GM12873 (cell line): ENCODE data around the gene ARMC2.

Source experiments
- TF ChIP-seq, protein P1 (sequence below): IDR thresholded peaks from 2 replicates; pipeline ENCODE4 v1.5.1; 2012; ENCODE audit warnings: low read depth, mild to moderate bottlenecking, moderate library complexity, low read length, control low read depth; ENCODE audit not compliant: insufficient read depth; ENCODE audit errors: missing control alignments

Gene ARMC2

DNA sequence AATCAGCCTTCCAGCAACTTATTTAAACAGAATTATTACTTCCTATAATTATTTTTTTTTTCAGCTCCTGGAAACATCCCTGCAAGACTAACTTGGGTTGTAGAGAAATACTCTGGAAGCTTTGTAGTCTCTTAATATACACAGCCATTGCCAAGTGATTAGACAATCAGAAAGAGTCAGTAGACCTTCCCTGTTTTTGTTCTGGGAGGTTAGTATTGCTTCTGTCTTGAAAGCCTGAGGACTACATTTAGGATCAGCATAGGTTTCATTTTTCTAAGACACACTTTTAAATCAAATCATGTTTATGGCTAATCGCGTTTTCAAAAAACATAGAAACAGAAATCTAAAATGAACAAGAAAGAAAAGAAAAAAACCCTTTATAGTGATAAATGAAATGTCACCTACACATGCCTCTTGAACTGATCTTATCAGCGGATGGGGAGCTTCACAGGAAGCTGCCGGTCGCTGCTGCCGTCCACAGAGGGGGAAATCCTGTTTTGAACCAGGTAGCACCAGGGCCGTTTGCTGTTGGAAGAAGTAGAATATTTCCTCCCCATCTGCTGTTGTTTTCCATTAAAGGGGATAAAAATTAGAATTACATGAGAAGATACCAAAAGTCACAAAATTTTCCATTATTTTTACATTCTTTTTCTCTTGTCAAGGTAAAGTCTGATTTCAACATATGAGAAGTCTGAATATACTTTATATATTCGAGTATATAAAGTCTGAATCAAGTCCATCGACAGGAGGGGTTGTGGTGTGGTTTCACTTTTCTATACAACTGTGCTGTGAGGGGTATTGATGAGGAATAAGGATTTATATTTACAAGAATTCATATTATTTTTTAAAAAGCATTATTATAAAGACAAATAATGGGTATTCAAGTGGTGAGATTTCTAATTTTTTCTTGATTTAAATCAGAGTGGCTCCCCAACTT lies 94.6 kb downstream of the ARMC2 start:
- TF ChIP-seq, protein P1, sequence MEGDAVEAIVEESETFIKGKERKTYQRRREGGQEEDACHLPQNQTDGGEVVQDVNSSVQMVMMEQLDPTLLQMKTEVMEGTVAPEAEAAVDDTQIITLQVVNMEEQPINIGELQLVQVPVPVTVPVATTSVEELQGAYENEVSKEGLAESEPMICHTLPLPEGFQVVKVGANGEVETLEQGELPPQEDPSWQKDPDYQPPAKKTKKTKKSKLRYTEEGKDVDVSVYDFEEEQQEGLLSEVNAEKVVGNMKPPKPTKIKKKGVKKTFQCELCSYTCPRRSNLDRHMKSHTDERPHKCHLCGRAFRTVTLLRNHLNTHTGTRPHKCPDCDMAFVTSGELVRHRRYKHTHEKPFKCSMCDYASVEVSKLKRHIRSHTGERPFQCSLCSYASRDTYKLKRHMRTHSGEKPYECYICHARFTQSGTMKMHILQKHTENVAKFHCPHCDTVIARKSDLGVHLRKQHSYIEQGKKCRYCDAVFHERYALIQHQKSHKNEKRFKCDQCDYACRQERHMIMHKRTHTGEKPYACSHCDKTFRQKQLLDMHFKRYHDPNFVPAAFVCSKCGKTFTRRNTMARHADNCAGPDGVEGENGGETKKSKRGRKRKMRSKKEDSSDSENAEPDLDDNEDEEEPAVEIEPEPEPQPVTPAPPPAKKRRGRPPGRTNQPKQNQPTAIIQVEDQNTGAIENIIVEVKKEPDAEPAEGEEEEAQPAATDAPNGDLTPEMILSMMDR, result no peak

DNA sequence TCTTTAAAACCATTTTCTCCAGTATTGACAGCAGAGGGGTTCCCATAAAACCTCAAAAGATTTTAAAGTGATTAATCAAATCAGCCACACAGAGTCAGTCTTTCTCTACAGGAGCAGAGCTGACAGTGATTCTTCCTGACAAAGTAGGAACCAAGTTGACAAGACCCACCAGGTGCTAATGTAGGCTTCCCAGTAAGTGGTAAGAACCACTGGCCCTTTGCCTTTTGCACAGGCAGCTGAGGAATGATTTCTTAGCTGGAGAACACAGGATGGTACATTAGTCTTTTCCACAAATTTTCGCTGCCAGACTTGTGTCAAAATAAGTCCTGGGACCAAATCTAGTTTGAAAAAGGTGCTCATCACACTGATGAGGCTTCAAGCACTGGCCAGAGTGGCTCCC lies 95.8 kb downstream of the ARMC2 start:
- TF ChIP-seq, protein P1, result no peak

DNA sequence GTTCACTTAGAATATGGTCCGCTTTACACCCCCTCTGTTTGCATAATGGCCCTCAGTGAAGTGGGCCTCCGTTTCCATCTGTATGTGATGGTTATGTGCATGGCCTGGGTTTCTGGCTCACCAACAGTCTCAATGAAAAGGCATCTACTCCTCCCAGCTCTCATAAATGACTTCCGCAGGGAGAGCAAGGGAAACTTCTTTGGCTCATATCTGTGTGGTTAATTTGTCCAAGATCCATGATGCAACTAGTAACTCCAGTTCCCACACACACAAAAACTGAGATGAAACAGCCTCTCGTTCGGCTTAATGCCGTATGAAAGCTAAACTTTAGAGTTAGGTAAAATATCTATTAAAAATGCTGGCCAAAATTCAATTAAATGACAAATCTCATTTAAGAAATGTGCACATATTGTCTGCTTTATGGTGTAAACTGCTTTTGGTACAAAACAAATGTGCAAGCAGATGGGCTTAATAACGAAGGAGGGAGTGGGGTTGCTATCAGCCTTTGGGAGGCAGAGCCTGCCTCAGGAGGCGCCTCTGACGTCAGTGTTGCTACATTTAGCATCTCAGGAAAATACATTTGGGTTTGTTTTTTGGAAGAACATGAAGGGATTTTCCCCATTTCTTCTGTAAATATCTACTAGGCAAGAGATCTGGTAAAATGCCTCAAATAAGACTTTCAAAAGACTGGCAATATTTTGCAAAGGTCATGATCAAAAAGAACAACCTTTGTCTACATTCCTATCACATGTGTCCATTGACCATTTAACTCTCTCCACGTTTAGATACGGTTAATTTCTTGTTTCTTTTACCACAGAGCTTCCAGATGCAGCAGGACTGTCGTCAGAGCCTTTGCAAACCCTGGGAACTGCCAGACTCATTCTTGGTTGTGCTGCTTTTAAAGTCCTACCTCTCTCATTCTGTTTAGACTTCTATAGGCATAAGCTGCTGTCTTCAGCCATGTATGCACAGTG lies 96.8 kb downstream of the ARMC2 start:
- TF ChIP-seq, protein P1, result no peak

DNA sequence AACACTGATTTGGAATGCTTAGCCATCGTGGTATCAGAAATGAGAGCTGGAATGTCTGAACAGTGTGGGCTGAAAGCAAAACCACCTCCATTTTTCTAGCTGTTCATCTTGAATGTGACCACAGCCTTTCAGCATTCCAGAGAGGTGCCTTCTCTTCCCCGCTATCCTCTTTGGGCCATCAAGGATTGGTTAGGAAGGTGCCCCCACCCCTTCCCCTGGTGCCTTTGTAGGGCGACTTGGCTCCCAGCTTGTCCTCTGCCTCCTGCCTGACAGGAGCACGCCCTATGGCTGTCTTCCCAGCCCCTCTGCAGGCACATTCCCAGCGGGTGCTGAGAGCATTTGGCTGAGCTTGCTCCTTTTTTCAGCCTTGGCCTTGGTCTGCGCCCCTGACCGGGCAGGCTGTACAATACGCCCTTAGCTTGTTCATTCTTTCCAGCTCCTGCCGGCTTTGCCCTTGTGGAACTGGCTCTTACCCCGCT lies 97.5 kb downstream of the ARMC2 start:
- TF ChIP-seq, protein P1, result no peak

DNA sequence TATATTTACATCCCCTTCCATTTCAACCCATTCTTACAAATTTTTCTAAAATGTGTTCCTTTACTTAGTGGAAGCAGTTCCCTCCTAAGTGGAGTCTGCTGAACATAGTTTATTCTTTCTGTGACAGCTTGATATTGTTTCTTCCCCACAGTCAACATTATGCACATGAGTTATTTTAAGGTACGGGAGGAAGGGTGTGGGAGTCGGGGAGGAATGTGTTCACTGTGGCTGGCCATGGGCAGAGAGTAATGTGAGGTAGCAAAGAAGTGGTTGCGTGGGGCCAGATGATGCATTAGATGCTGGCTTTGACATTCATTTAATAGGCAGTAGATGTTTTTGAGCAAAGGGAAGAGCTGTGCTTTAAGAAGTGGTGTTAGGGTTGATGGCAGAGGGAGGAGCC lies 98.5 kb downstream of the ARMC2 start:
- TF ChIP-seq, protein P1, result no peak

DNA sequence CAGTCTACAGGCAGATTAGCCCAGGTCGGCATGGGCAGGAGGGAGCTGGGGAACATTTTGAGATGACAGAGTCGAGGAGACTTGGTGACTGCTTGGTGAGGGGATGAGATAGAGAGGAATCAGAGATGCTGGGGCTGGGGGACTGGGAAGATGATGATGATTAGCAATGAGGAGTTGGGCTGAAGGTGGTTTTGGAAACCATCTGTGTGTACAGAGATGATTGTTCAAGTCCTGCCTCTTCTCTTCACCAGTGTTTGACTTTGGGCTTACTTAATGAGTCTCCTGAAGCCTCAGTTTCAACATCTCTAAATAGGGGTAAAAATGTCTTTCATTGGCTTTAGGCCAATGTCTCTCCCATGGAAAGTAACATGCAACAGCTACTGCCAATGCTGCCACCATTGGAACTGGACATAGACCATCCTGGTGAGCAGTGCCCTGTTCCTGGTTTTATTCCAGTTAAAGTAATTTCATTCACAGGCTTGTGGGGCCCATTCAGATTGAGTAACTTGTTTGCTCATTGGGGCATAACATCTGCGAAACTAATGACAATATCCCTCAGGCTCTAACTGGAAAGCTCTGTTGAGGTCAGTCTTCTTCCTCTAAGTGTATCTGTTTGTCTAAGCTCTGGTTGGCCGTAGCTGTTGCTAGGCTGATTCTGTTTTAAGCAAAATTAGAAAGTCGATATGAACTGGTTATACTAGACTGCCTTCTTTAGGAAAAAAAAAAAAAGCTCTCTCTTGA lies 99.1 kb downstream of the ARMC2 start:
- TF ChIP-seq, protein P1, result no peak
